A549 (cell line): Measurements from ENCODE around the gene TMEM140. TPM values are rescaled to one million over a fixed set of nuclear protein-coding genes. Genes with fewer than 3 reads are reported as not detected.

Experiments used
- ATAC-seq, 2 experiments: fragments of 200-7000 bp in 1 of 2; fragments of >200 bp in 1 of 2; cut with Nextera tagmentation in 1 of 2; cut with Tn5 transposase in 1 of 2; 3 replicates each; pipeline versions ENCODE4 v1.8.0 to v1.9.1; 2018 to 2020; ENCODE audit warnings: mild to moderate bottlenecking in 1 of 2, moderate library complexity in 1 of 2
- CTCF ChIA-PET: fragments of 300-600 bp; sonication (Branson Sonifier 250); formaldehyde crosslinking; extraction: SDS; loops from one replicate; lab custom pipeline; 2021; ENCODE audit warnings: antibody characterized with exemption, inconsistent platforms; lab: Yijun Ruan, JAX
- POLR2A ChIA-PET: fragments of 350-600 bp; formaldehyde crosslinking; extraction: SDS; loops from one replicate; lab custom pipeline; 2021; ENCODE audit warnings: antibody characterized with exemption, inconsistent platforms; lab: Yijun Ruan, JAX
- DNase-seq, 2 experiments: peaks; one replicate each; pipeline versions ENCODE4 v3.0.0 to v3.0.0-alpha.2; 2011 to 2016; ENCODE audit warnings: low read depth in 1 of 2, low spot score in 1 of 2
- FAIRE-seq: peaks from 2 replicates; lab custom pipeline; 2011; peaks lifted over from hg19 to GRCh38; lab: Jason Lieb, UNC
- H3K27ac ChIP-seq, 2 experiments: fragments of >200 bp; sonication (Bioruptor Twin); formaldehyde crosslinking; 3 replicates each; pipeline ENCODE4 v1.5.1; 2016 to 2017
- H3K4me1 ChIP-seq: fragments of >200 bp; sonication (Bioruptor Twin); formaldehyde crosslinking; 3 replicates; pipeline ENCODE4 v1.6.1; 2016
- H3K4me2 ChIP-seq: fragments of >200 bp; sonication (Bioruptor Twin); formaldehyde crosslinking; 3 replicates; pipeline ENCODE4 v1.6.1; 2016
- H3K4me3 ChIP-seq: fragments of >200 bp; sonication (Bioruptor Twin); formaldehyde crosslinking; 3 replicates; pipeline ENCODE4 v1.5.1; 2016
- H3K9me3 ChIP-seq: fragments of >200 bp; sonication (Bioruptor Twin); formaldehyde crosslinking; 3 replicates; pipeline ENCODE4 v1.6.1; 2016
- ATOH8 ChIP-seq: fragments of 250-450 bp; sonication (Bioruptor Pico); IDR thresholded peaks from 2 replicates; pipeline ENCODE4 v1.5.0; 2020; ENCODE audit warnings: low read depth, mild to moderate bottlenecking, moderate library complexity
- BHLHE40 ChIP-seq: IDR thresholded peaks from 2 replicates; pipeline ENCODE4 v1.6.1; 2012; ENCODE audit warnings: low read depth, low read length, inconsistent platforms
- CBX2 ChIP-seq: fragments of 200-600 bp; sonication (generic); IDR thresholded peaks from 2 replicates; pipeline ENCODE4 v1.6.1; 2016; ENCODE audit warnings: low read depth, mild to moderate bottlenecking, borderline replicate concordance
- EHF ChIP-seq: fragments of 250-450 bp; sonication (Bioruptor Pico); IDR thresholded peaks from 2 replicates; pipeline ENCODE4 v1.5.0; 2020; ENCODE audit warnings: mild to moderate bottlenecking
- ELK1 ChIP-seq: fragments of 150-350 bp; IDR thresholded peaks from 2 replicates; pipeline ENCODE4 v1.6.1; 2014; ENCODE audit warnings: low read depth, mild to moderate bottlenecking, low read length
- FOSL2 ChIP-seq, 2 experiments: fragments of 450-650 bp in 1 of 2; fragments of >200 bp in 1 of 2; sonication (Bioruptor Twin) in 1 of 2; formaldehyde crosslinking; IDR thresholded peaks; 2 replicates each; pipeline versions ENCODE4 v1.5.0 to v1.6.1; 2016 to 2020; ENCODE audit warnings: mild to moderate bottlenecking in 1 of 2, moderate library complexity in 1 of 2
- HEYL ChIP-seq: fragments of 250-450 bp; sonication (Bioruptor Pico); IDR thresholded peaks from 2 replicates; pipeline ENCODE4 v1.8.0; 2021; ENCODE audit warnings: mild to moderate bottlenecking, moderate library complexity
- HMGXB4 ChIP-seq: fragments of 250-450 bp; sonication (Bioruptor Pico); IDR thresholded peaks from 2 replicates; pipeline ENCODE4 v1.5.0; 2021; ENCODE audit warnings: mild to moderate bottlenecking, moderate library complexity, borderline replicate concordance
- KDM5A ChIP-seq: fragments of 200-600 bp; sonication (generic); IDR thresholded peaks from 2 replicates; pipeline ENCODE4 v1.6.1; 2016; ENCODE audit warnings: antibody characterized with exemption, mild to moderate bottlenecking
- NPAS2 ChIP-seq: fragments of 250-450 bp; sonication (Bioruptor Pico); IDR thresholded peaks from 2 replicates; pipeline ENCODE4 v1.8.0; 2022; ENCODE audit warnings: mild to moderate bottlenecking, moderate library complexity, borderline replicate concordance
- NR3C1 ChIP-seq: fragments of >200 bp; sonication (Bioruptor Twin); formaldehyde crosslinking; IDR thresholded peaks from 3 replicates; pipeline ENCODE4 v1.6.1; 2017
- PBX3 ChIP-seq: IDR thresholded peaks from 2 replicates; pipeline ENCODE4 v1.6.1; 2012
- POLR2A ChIP-seq: IDR thresholded peaks from 2 replicates; pipeline ENCODE4 v1.6.1; 2012; ENCODE audit warnings: mild to moderate bottlenecking, low read length
- POLR2AphosphoS2 ChIP-seq: conservative IDR thresholded peaks from 2 replicates; pipeline ENCODE4 v1.6.1; 2012; ENCODE audit warnings: low read length, improper control_type of control experiment, inconsistent platforms
- RAD21 ChIP-seq, 2 experiments: fragments of >200 bp in 1 of 2; sonication (Bioruptor Twin) in 1 of 2; formaldehyde crosslinking in 1 of 2; IDR thresholded peaks in 1 of 2; conservative IDR thresholded peaks in 1 of 2; 2 replicates in 1 of 2; 3 replicates in 1 of 2; pipeline ENCODE4 v1.6.1; 2012 to 2018; ENCODE audit warnings: inconsistent platforms in 1 of 2
- REST ChIP-seq: fragments of 200-600 bp; sonication (generic); IDR thresholded peaks from 2 replicates; pipeline ENCODE4 v1.6.1; 2016; ENCODE audit warnings: antibody characterized with exemption, mild to moderate bottlenecking, moderate library complexity
- SMC3 ChIP-seq: fragments of >200 bp; sonication (Bioruptor Twin); formaldehyde crosslinking; IDR thresholded peaks from 3 replicates; pipeline ENCODE4 v1.6.1; 2018; ENCODE audit warnings: inconsistent platforms
- TFCP2L1 ChIP-seq: fragments of 250-450 bp; sonication (Bioruptor Pico); IDR thresholded peaks from 2 replicates; pipeline ENCODE4 v1.5.0; 2021; ENCODE audit warnings: mild to moderate bottlenecking
- ZC3H11A ChIP-seq: fragments of 450-650 bp; IDR thresholded peaks from 2 replicates; pipeline ENCODE4 v1.6.1; 2014; ENCODE audit warnings: antibody characterized with exemption, mild to moderate bottlenecking
- ZNF302 ChIP-seq: fragments of 250-450 bp; sonication (Bioruptor Pico); IDR thresholded peaks from 2 replicates; pipeline ENCODE4 v1.9.0; 2021; ENCODE audit warnings: inconsistent platforms, mild to moderate bottlenecking, moderate library complexity
- WGBS: methylation state at CpG from one replicate; pipeline ENCODE4 v1.1.6; 2017; ENCODE audit errors: missing lambda C conversion rate; 5-methylcytosine and 5-hydroxymethylcytosine counted together
- polyA plus RNA-seq, 4 experiments: library from polyadenylated mRNA; depleted of rRNA in 3 of 4; stranded (reverse); fragments of >200 nt; fragmentation: RNase III in 1 of 4; extraction: RNeasy Plus Mini Kit Qiagen cat#74134 plus additional on column Dnase treatment in 1 of 4; gene quantifications; 2 replicates in 3 of 4; 3 replicates in 1 of 4; pipeline ENCODE4 v1.2.3, GENCODE V29; 2011 to 2017

TMEM140 gene
- polyA plus RNA-seq, 2 of the 4 experiments (the other 2 are of a cell fraction), result 0.72 to 0.87 TPM

- no peak for ATAC-seq
- Histone ChIP-seq H3K27ac (no peak overlapping the region), H3K4me2 (no peak overlapping the region)
- WGBS, result 31% methylated on average over 4 of the region's 4 CpGs
- no peak for TF ChIP-seq SMC3
- TF ChIP-seq POLR2AphosphoS2, result no peak
- no peak for TF ChIP-seq NR3C1
- no peak for TF ChIP-seq PBX3
- TF ChIP-seq NPAS2, result no peak
- TF ChIP-seq ZNF302 (CRISPR knock-in tag), result no peak
- TF ChIP-seq HEYL, result no peak
- TF ChIP-seq CBX2, result no peak
- TF ChIP-seq REST, result no peak
- TF ChIP-seq EHF (CRISPR knock-in tag), result no peak
- TF ChIP-seq, all 56 proteins: peak for 0
- DNase-seq, result no peak
- FAIRE-seq, result no peak
- POLR2A ChIA-PET, result no interaction called here
- CTCF ChIA-PET, result interaction anchor here (1.9 kb wide), 1 partner anchor 60 kb away, joined by 6 read pairs; the partner anchor contains the start of gene CYREN
- peaks cover 3% of the 10 kb centered on the region; the same call in 1 of the 3 replicates for H3K9me3 ChIP-seq
- H3K4me1 ChIP-seq, result no peaks in the 10 kb centered on the region
- H3K4me3 ChIP-seq, result no peak overlapping the region
Observed at GRCh38 chr7:135109562-135109961, 38.3 kb upstream of the TMEM140 start.

GRCh38 chr7:135109976-135110375 lies 37.9 kb upstream of the TMEM140 start:
- Histone ChIP-seq H3K9me3 (peaks cover 3% of the 10 kb centered on the region; the same call in 1 of the 3 replicates), H3K4me2 (no peak overlapping the region)
- no peak for FAIRE-seq
- 40% methylated on average over 1 of the region's 1 CpG for WGBS
- TF ChIP-seq KDM5A (no peak), BHLHE40 (no peak), ZC3H11A (no peak)
- TF ChIP-seq, all 56 proteins: peak for 0
- DNase-seq (no peak), ATAC-seq (peak in 1 of 2 experiments; percentile 67; a peak in 3 of 6 replicates)
- Histone ChIP-seq H3K4me3 (no peak overlapping the region), H3K27ac (no peak overlapping the region), H3K4me1 (no peaks in the 10 kb centered on the region)
- ChIA-PET CTCF (interaction anchor here (1.9 kb wide), 1 partner anchor 60 kb away, joined by 6 read pairs; the partner anchor contains the start of gene CYREN), POLR2A (no interaction called here)

- ATAC-seq, result no peak
- peak; percentile 7 for FAIRE-seq
- Histone ChIP-seq H3K27ac (no peak overlapping the region), H3K9me3 (no peaks in the 10 kb centered on the region), H3K4me2 (no peak overlapping the region), H3K4me1 (no peaks in the 10 kb centered on the region), H3K4me3 (no peak overlapping the region)
- CTCF ChIA-PET, result no interaction called here
- DNase-seq, result no peak
- WGBS, result 5% methylated on average over 2 of the region's 2 CpGs
- POLR2A ChIA-PET, result interaction anchor here (0.6 kb wide), 1 partner anchor 184 kb away, joined by 3 read pairs; no protein-coding TSS in a partner anchor
- TF ChIP-seq REST, result no peak
- TF ChIP-seq POLR2A, result no peak
- no peak for TF ChIP-seq FOSL2 (IDR thresholded peaks at IDR 0.05)
- TF ChIP-seq FOSL2 (CRISPR knock-in tag; IDR thresholded peaks at IDR 0.05), result no peak
- TF ChIP-seq ELK1, result no peak
- TF ChIP-seq ATOH8, result no peak
- no peak for TF ChIP-seq TFCP2L1 (CRISPR knock-in tag)
- no peak for TF ChIP-seq HMGXB4
- no peak for TF ChIP-seq ZC3H11A
- TF ChIP-seq RAD21 (conservative IDR thresholded peaks at IDR 0.05 in 1 of 2, IDR thresholded peaks at IDR 0.05 in 1 of 2), result no peak
Observed at GRCh38 chr7:135111379-135111778, 36.5 kb upstream of the TMEM140 start.
